SH-SY5Y (cell line): ENCODE data around the gene LGALS3BP.

Source experiments
- GATA2 ChIP-seq: IDR thresholded peaks from 2 replicates; pipeline ENCODE4 v1.6.1; 2011; ENCODE audit warnings: mild to moderate bottlenecking, low read depth, low read length
- GATA3 ChIP-seq: IDR thresholded peaks from 2 replicates; pipeline ENCODE4 v1.6.1; 2011; ENCODE audit warnings: low read depth, mild to moderate bottlenecking, low read length, moderate library complexity

- TF ChIP-seq GATA3 = no peak
- no peak for TF ChIP-seq GATA2
These were observed 7.8 kb downstream of the LGALS3BP start for GRCh38 chr17:78971756-78972506.
